Osteoblast (primary cell): ENCODE measurements around the gene MED9. TPM values are rescaled to one million over a fixed set of nuclear protein-coding genes. Genes with fewer than 3 reads are reported as not detected.

Experiments used
- DNase-seq: peaks from one replicate; pipeline ENCODE4 v3.0.0; 2011; ENCODE audit warnings: low spot score, mixed read lengths; ENCODE audit not compliant: insufficient read length; ENCODE audit errors: missing footprints
- H2AFZ ChIP-seq: 2 replicates; pipeline ENCODE4 v1.6.0; 2011; ENCODE audit warnings: mild to moderate bottlenecking, low read length
- H3K27ac ChIP-seq: 2 replicates; pipeline ENCODE4 v1.5.1; 2011; ENCODE audit warnings: mild to moderate bottlenecking, low read depth, low read length, moderate library complexity
- H3K27me3 ChIP-seq: 2 replicates; pipeline ENCODE4 v1.6.0; 2012; ENCODE audit warnings: mild to moderate bottlenecking, control low read depth, inconsistent platforms, low read length, moderate library complexity; ENCODE audit not compliant: insufficient read depth
- H3K36me3 ChIP-seq: 2 replicates; pipeline ENCODE4 v1.5.1; 2011; ENCODE audit warnings: mild to moderate bottlenecking, low read length, control low read depth, moderate library complexity; ENCODE audit not compliant: insufficient read depth
- H3K4me1 ChIP-seq: 2 replicates; pipeline ENCODE4 v1.5.1; 2011; ENCODE audit warnings: mild to moderate bottlenecking, low read length, control low read depth, moderate library complexity; ENCODE audit not compliant: insufficient read depth
- H3K4me2 ChIP-seq: 2 replicates; pipeline ENCODE4 v1.6.0; 2011; ENCODE audit warnings: mild to moderate bottlenecking, low read length; ENCODE audit not compliant: insufficient read depth
- H3K4me3 ChIP-seq: fragments of 200-600 bp; sonication (generic); 3 replicates; pipeline ENCODE4 v1.5.1; 2012; ENCODE audit warnings: mild to moderate bottlenecking, low read length, inconsistent platforms; ENCODE audit not compliant: insufficient read depth
- H3K79me2 ChIP-seq: 2 replicates; pipeline ENCODE4 v1.6.0; 2012; ENCODE audit warnings: mild to moderate bottlenecking, low read length, control low read depth, inconsistent platforms; ENCODE audit not compliant: insufficient read depth
- H3K9me3 ChIP-seq: 2 replicates; pipeline ENCODE4 v1.5.1; 2011; ENCODE audit warnings: low read depth, low read length, control low read depth
- H4K20me1 ChIP-seq: 2 replicates; pipeline ENCODE4 v1.6.0; 2012; ENCODE audit warnings: mild to moderate bottlenecking, low read length, control low read depth; ENCODE audit not compliant: insufficient read depth
- total RNA-seq: library from RNA; depleted of rRNA; stranded (reverse); fragments of >200 nt; gene quantifications from 2 replicates; pipeline ENCODE4 v1.2.3, GENCODE V29; 2012
- TF ChIP-seq, protein P1 (sequence below): IDR thresholded peaks from 2 replicates; pipeline ENCODE4 v1.5.1; 2011; ENCODE audit warnings: mild to moderate bottlenecking, low read depth, low read length, moderate library complexity; ENCODE audit errors: extremely low read depth

MED9 gene
- total RNA-seq, 1 donor = 17.0 TPM

GRCh38 chr17:17537311-17538099, 60.7 kb downstream of the MED9 start:
- Histone ChIP-seq H3K9me3 (no peaks in the 10 kb centered on the region), H3K36me3 (no peaks in the 10 kb centered on the region), H3K4me1 (peaks cover 11% of the 10 kb centered on the region), H4K20me1 (no peaks in the 10 kb centered on the region), H3K4me2 (no peak overlapping the region), H3K27me3 (no peaks in the 10 kb centered on the region), H3K27ac (no peak overlapping the region), H2AFZ (no peak overlapping the region), H3K79me2 (no peaks in the 10 kb centered on the region), H3K4me3 (no peak overlapping the region)
- no peak for DNase-seq
- TF ChIP-seq, protein P1, sequence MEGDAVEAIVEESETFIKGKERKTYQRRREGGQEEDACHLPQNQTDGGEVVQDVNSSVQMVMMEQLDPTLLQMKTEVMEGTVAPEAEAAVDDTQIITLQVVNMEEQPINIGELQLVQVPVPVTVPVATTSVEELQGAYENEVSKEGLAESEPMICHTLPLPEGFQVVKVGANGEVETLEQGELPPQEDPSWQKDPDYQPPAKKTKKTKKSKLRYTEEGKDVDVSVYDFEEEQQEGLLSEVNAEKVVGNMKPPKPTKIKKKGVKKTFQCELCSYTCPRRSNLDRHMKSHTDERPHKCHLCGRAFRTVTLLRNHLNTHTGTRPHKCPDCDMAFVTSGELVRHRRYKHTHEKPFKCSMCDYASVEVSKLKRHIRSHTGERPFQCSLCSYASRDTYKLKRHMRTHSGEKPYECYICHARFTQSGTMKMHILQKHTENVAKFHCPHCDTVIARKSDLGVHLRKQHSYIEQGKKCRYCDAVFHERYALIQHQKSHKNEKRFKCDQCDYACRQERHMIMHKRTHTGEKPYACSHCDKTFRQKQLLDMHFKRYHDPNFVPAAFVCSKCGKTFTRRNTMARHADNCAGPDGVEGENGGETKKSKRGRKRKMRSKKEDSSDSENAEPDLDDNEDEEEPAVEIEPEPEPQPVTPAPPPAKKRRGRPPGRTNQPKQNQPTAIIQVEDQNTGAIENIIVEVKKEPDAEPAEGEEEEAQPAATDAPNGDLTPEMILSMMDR = no peak

DNA sequence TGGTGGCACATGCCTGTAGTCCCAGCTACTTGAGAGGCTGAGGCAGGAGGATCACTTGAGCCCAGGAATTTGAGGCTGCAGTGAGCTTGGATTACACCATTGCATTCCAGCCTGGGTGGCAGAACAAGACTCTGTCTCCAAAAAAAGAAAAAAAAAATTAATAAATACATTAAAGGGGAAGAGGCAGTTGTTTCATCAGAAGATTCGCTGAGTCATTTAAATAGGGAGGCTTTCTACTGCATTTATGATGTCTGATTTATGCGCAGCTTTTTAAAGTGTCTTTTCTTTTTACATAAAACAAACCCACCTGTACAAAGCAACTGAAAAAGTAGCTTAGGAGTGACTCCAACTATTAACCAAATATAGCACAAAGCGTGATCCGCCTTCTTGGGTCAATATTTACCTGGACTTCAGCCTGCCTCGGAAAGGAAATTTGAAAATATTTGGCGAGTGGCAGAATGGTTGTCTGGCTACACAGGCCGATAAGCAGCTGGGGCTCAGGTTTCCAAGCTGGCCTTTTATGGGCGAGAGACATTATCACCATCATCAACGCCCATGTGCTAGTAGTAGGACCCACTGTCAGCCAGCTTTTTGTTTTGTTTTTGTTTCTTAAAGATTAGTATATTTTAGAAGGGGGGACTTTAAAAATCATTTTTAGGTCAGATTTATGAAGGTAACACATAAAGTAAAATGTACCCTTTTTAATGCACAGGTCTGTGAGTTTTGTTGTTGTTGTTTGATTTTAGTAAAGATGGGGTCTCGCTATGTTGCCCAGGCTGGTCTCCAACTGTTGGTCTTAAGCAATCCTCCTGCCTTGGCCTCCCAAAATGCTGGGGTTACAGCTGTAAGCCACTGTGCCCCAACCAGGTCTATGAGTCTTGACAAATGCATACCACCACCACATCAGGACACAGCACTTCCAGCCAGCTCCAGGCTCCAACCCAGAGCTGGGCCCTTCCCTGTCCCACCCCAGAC, 61.9 kb downstream of the MED9 start:
- Histone ChIP-seq H3K4me3 (no peak overlapping the region), H2AFZ (no peak overlapping the region), H3K79me2 (no peaks in the 10 kb centered on the region), H3K4me1 (peaks cover 11% of the 10 kb centered on the region), H3K9me3 (no peaks in the 10 kb centered on the region), H3K27ac (no peak overlapping the region), H3K4me2 (no peak overlapping the region), H3K36me3 (no peaks in the 10 kb centered on the region), H3K27me3 (no peaks in the 10 kb centered on the region), H4K20me1 (no peaks in the 10 kb centered on the region)
- TF ChIP-seq, protein P1 = no peak
- DNase-seq = no peak

GRCh38 chr17:17539591-17539990, 62.8 kb downstream of the MED9 start:
- Histone ChIP-seq H3K79me2 (no peaks in the 10 kb centered on the region), H3K4me2 (no peak overlapping the region), H4K20me1 (no peaks in the 10 kb centered on the region), H3K9me3 (no peaks in the 10 kb centered on the region), H3K4me1 (peaks cover 11% of the 10 kb centered on the region), H3K27ac (no peak overlapping the region), H3K27me3 (no peaks in the 10 kb centered on the region), H2AFZ (no peak overlapping the region), H3K36me3 (no peaks in the 10 kb centered on the region), H3K4me3 (no peak overlapping the region)
- DNase-seq = no peak
- TF ChIP-seq, protein P1 = no peak
